Embryonic facial prominence (tissue), 1 donor: ENCODE results near the gene NFS1.
"Not testable (repeated sequence)": the region's sequence is repeated elsewhere in the genome, so short reads cannot be mapped to it uniquely, and the experiment has no call there.

Experiments
- DNase-seq: peaks from one replicate; pipeline ENCODE4 v3.0.0-alpha.2; 2016; ENCODE audit errors: extremely low spot score

NFS1 gene

GRCh38 chr20:35710039-35710438, 10.9 kb upstream of the NFS1 start:
- DNase-seq, result no peak

- no peak for DNase-seq
Measured at GRCh38 chr20:35709259-35709658, 10.1 kb upstream of the NFS1 start.

GRCh38 chr20:35708502-35708901, 9.3 kb upstream of the NFS1 start:
- DNase-seq, result no peak

GRCh38 chr20:35706591-35707529, 7.7 kb upstream of the NFS1 start:
- not testable (repeated sequence) for DNase-seq

GRCh38 chr20:35705894-35706293, 6.7 kb upstream of the NFS1 start:
- DNase-seq, result not testable (repeated sequence)

GRCh38 chr20:35704514-35705261, 5.5 kb upstream of the NFS1 start:
- DNase-seq, result no peak

GRCh38 chr20:35702824-35703695, 3.9 kb upstream of the NFS1 start:
- no peak for DNase-seq

- DNase-seq, result no peak
Measured at GRCh38 chr20:35702051-35702823, 3.1 kb upstream of the NFS1 start.

GRCh38 chr20:35700625-35701148, 1.5 kb upstream of the NFS1 start:
- no peak for DNase-seq

GRCh38 chr20:35699957-35700624, 939 bp upstream of the NFS1 start:
- DNase-seq, result no peak

- no peak for DNase-seq
Measured at GRCh38 chr20:35698298-35699126, 640 bp downstream of the NFS1 start.

- no peak for DNase-seq
Measured at GRCh38 chr20:35697696-35698297, 1.4 kb downstream of the NFS1 start.

GRCh38 chr20:35695978-35696377, 3.2 kb downstream of the NFS1 start:
- DNase-seq, result no peak

- no peak for DNase-seq
Measured at GRCh38 chr20:35695245-35695749, 3.9 kb downstream of the NFS1 start.

GRCh38 chr20:35690265-35690664, 8.9 kb downstream of the NFS1 start:
- no peak for DNase-seq

GRCh38 chr20:35686872-35687271, 12.3 kb downstream of the NFS1 start:
- not testable (repeated sequence) for DNase-seq

- not testable (repeated sequence) for DNase-seq
Measured at GRCh38 chr20:35685368-35685767, 13.8 kb downstream of the NFS1 start.

GRCh38 chr20:35681960-35682359, 17.2 kb downstream of the NFS1 start:
- DNase-seq, result no peak
